ENCODE measurements around the gene WASHC2C. TPM values are rescaled to one million over a fixed set of nuclear protein-coding genes. Genes with fewer than 3 reads are reported as not detected.
"Not testable (repeated sequence)": the region's sequence is repeated elsewhere in the genome, so short reads cannot be mapped to it uniquely, and the experiment has no call there.

The WASHC2C gene
- total RNA-seq, 4 donors from 2014 or later, result 27.5 to 39.0 (median 33.3) TPM

GRCh38 chr10:45819552-45819951 lies 92.5 kb downstream of the WASHC2C start:
- Histone ChIP-seq H3K27me3 (peaks cover 0 to 7% (median 0%) of the 10 kb centered on the region in 4 donors), H3K4me3 (no peak overlapping the region), H3K9me3 (peaks cover 0 to 4% (median 0%) of the 10 kb centered on the region in 4 donors), H3K27ac (replicated peaks in 1 of 4) (no peak overlapping the region), H3K4me1 (no peaks in the 10 kb centered on the region), H3K36me3 (no peaks in the 10 kb centered on the region)
- TF ChIP-seq POLR2AphosphoS5 (IDR thresholded peaks at IDR 0.05) (no peak), POLR2A (IDR thresholded peaks at IDR 0.05; ENCODE audit: low read depth) (no peak), CTCF (IDR thresholded peaks at IDR 0.05) (no peak), EP300 (IDR thresholded peaks at IDR 0.05) (no peak)
- WGBS, result 55% methylated on average over 7 of the region's 9 CpGs
- peak; percentile 75 for DNase-seq (ENCODE audit: extremely low spot score)
- intact Hi-C loops (cut with DNase I), result no loop called here

GRCh38 chr10:45820107-45820830 lies 93.2 kb downstream of the WASHC2C start:
- H3K9me3 ChIP-seq; H3K36me3 ChIP-seq; H3K27me3 ChIP-seq; H3K4me1 ChIP-seq; H3K27ac ChIP-seq (replicated peaks in 1 of 4); H3K4me3 ChIP-seq; intact Hi-C loops (cut with DNase I); DNase-seq (ENCODE audit: extremely low spot score): not testable (repeated sequence)
- WGBS, result 74% methylated on average over 6 of the region's 6 CpGs

GRCh38 chr10:45822918-45823317 lies 95.9 kb downstream of the WASHC2C start:
- H3K9me3 ChIP-seq; H3K27ac ChIP-seq (replicated peaks in 1 of 4); intact Hi-C loops (cut with DNase I); DNase-seq (ENCODE audit: extremely low spot score); H3K36me3 ChIP-seq; H3K27me3 ChIP-seq; H3K4me3 ChIP-seq; H3K4me1 ChIP-seq: not testable (repeated sequence)
- 81% methylated on average over 2 of the region's 2 CpGs for WGBS

Small RNA genes within 50 kb of the gene (small RNA-seq; reads per million reads assigned to genes)
- gene AC012044.1, result 0 reads per million in 3 donors

Other genes starting within 250 kb of the WASHC2C start
- gene ZFAND4, start 54.5 kb upstream of the WASHC2C start, total RNA-seq, result 10 to 100 TPM; 12.9 to 18.7 (median 16.7) TPM
- gene AGAP4, start 120.2 kb downstream of the WASHC2C start, total RNA-seq, result 10 to 100 TPM in 1 of 4 donors, 1 to 10 TPM in 3; 7.5 to 14.9 (median 8.0) TPM
- gene TIMM23, start 245.2 kb downstream of the WASHC2C start, total RNA-seq, result 10 to 100 TPM; 52.9 to 66.9 (median 57.7) TPM

Data from esophagus muscularis mucosa (tissue), 4 donors.